Fibroblast of skin of left biceps (primary cell): ENCODE measurements around the gene FBN1.

Experiments
- DNase-seq, 2 experiments: peaks; one replicate each; pipeline ENCODE4 v3.0.0-alpha.2; 2013; ENCODE audit warnings: low read depth in 2 of 2

Gene FBN1

GRCh38 chr15:48652510-48653076 lies 7.1 kb upstream of the FBN1 start:
- DNase-seq = no peak

- no peak for DNase-seq
Measured at GRCh38 chr15:48650931-48651330, 5.4 kb upstream of the FBN1 start.

DNA sequence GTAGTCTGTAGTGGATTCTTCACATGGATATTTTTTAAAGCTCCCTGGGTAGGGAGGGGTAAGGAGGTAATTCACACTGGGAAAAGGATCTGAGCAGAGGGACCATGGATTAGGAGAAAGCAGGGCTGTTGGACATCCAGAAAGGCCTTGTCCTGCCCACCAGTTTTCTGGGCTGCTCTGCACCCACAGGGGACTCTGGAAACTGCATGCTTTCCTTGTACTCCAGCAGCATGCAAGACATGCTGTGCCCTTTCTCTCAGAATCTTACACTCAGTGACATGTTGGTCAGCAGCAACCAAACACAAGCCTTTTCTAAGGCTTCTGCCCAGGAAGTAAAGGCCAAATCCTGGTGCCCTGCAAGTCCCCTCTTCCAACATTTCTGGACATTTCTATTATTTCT lies 2.5 kb upstream of the FBN1 start:
- DNase-seq = no peak

DNA sequence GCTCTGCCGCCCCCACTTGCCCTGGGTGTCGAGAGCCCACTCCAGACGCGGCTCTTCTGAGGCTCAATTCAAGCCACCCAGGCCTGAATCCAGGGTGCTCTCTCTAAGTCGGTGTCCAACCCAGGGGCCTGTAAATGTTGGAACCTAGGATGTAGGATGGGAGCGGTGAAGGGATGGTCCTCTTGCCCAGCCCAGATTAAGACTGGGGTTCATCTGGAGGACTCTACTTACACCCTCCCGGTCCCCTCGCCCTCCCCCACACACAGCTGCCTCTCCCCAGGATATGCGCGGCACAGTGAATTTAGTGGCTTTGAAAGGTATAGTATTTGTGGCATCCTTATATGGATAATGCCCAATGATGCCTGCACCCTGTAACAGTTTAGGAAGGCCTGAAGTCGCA lies 822 bp upstream of the FBN1 start:
- DNase-seq = no peak

GRCh38 chr15:48644827-48645557 lies 517 bp downstream of the FBN1 start:
- DNase-seq = no peak

DNA sequence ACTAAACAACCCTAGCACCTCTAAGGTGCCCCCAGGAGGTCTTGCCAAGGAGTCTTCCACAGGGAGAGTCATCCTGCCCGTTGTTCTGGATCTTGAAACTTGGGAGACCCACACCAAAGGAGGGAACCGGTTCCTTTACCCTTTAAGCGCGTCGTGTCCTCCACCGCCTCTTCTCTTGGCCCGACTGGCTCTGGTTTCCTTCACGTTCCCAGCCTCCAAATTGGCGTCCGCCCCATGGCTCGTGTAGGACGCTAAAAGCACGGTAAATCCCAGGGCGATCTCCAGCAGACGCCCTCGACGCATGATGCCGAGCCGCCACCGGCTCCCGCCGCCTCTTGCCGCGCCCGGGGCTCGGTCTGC lies 1.1 kb downstream of the FBN1 start:
- DNase-seq = no peak

DNA sequence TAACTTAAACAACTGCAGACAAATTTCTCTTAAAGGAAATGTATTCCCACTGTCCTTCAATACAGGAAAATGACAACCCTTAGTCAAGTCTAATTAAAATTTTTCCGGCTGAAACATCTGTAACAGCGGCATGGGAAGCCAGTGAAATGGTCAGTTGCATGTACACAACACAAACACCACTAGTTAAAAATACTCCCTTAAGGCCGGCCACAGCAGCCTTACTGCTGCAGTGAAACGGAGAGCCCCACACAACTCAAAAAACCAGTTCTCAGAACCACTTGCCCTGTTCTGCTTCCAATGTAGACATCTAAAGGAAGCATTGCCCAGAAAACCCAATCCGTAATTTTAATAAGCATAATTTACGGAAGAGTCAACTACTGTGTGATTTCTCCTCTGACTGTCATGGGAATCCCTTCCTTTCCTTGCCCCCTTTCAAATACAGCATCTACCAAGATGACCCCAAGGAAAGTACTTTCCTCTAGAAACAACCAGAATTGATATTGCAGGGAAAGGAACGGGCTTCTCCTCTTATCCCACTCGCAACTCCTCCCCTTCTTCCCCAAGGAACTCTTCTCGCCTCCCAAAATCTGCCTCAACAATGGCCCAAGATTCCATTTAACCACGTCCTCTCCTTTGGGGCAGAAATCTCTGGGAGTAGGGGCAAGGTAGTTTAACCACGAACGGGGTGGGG lies 1.6 kb downstream of the FBN1 start:
- DNase-seq = no peak

DNA sequence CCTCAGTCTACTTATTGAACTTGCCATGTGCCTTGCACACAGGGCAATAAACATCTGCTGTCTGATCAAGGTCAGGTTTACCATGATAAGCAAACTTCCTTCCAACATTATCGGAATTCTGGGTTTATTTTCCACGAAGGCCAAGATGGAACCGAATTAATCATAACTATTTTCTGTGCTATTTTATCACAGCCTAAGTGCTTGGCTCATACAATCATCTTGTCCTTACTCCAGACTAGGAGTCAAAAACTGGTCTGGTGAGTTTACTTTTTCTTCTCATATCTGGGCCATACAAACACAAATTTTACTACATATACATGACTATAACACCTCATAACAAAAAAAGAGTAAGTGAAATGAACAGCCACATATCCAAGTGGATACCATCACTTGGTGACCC lies 2.3 kb downstream of the FBN1 start:
- DNase-seq = no peak

GRCh38 chr15:48642795-48643194 lies 2.7 kb downstream of the FBN1 start:
- DNase-seq = no peak

DNA sequence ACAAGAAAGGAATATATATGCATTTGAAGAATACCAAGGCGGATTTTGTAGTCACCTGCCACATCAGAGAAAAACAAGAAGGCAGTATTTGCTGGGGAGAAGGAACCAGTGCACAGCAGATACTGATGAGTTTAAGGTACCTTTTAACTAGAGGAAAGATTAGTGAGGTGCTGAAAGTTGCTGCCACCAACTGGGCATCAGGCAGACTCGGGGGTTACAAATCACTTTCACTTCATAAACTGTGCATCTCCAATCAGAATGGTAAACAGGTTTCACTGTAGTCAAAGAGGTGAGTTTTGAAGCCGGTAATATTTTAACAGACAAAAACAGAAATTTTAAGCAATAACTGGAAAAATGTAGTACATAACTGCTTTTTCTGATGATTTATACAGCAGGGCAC lies 4.1 kb downstream of the FBN1 start:
- DNase-seq = no peak

DNA sequence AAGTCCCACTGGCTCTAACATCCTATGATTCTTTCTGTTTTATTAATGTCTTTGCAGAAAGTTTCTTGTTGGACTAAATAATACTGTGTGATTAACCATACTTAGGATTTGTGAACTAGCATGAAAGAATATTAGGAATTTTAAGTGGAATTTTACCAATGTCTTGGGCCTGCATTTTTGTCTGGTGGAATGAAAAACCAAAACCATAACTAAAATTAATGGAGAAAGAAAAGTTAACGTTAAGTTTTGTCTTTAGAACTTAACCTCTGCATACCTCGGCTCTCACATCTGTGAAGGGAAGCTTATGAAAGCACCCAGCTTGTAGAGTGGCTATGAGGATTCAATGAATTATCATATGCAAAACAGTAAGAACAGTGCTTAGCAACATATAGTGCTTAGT lies 6.5 kb downstream of the FBN1 start:
- DNase-seq = no peak

- no peak for DNase-seq
Measured at GRCh38 chr15:48637639-48638038, 7.9 kb downstream of the FBN1 start.

GRCh38 chr15:48636511-48636910 lies 9.0 kb downstream of the FBN1 start:
- DNase-seq = no peak

DNA sequence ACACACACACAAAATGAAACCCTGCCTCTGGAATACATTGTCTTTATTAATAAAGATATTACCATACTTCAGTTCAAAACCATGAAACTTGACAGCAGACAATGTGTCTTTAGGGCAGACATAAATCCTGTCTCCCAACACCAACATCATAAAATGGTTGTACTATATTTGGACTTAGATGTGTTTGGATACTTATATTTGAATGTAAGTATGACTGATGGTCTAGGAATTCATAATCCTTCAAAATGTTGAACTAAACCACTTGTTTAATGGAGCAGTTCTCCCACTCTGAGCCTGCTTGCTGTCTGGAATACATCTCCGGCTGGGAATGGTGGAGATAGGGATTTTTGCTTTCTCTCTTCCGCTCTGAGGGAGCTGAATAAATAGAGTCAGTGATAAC lies 10.6 kb downstream of the FBN1 start:
- peak; percentile 63 to 73 for DNase-seq

DNA sequence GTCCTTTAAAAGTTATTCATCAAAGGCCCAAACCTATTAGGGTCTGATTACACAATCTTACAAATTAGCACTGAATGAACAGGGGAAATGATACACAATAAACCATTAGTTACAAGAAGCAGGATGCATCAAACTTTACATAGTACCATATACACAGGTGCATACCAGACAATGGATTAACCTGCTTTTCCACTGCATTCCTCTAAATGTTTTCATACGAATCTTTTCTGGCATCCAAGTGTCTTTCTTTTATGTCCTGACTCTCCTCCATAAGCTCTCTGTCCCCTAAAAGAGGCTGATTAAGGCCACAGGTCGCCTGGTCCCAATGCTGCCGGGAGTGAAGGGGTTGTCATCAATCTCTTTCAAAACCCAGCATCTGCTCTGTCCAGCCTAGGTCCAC lies 11.4 kb downstream of the FBN1 start:
- DNase-seq = no peak

- DNase-seq = no peak
Measured at GRCh38 chr15:48632651-48633050, 12.9 kb downstream of the FBN1 start.

DNA sequence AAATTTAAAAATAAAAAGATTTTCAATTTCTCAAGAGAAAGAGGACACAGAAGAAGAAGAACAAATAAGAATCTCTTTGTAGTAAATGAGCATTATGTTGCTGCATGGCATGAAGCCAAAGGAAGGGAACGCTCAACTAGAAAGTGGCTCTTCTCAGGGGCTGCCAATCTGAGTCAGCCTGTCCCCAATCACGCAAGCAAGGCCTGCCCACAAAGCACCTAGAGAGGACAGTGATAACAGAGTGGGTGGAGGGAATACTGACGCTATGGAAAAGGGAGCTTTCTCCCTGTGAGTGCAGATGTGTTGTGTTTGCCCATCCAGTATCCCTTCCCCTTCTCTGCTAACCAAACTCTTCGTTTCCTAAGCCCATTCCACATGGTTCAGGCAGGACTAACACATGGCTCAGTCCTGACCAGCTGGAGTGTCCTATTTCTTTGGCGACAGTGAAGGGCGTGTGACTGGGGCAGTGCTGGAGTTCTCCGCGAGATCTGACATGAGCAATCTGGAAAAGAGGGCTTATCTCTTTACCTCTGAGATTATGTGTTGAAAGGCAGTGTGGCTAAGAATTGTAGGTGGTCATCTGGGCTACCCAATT lies 14.2 kb downstream of the FBN1 start:
- no peak for DNase-seq

- no peak for DNase-seq
Measured at GRCh38 chr15:48630245-48630644, 15.3 kb downstream of the FBN1 start.

GRCh38 chr15:48628832-48629231 lies 16.7 kb downstream of the FBN1 start:
- no peak for DNase-seq

DNA sequence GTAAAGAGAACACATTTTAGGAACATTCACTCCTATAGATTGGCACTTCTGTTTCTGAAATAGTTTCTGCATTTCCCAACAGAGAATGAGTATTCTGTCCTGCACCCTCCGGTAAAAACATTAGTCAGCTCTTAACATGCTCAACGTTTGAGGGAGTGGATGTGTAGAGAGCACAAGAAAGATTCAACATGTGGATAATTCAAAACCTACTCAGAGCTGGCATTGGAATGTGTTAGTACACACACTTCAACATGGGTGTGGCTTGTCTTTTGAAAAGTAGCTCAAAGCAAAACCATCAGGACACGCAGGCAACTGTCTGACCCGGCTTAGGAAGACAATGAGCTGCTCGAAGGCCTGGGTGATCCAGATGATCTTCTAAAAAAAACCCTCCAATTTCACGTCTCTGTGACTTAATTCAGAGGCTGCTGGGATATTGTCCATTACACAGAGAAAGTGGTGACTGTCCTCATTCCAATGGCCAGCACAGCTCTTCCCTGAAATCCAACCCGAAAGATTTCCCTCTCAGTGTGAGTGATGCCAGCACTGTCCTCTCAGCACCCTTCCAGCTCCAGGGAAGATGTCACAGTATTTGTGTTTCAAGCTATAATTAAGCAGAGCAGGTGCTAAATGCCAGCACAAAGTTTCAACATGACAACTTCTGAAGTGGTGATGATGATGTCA lies 18.1 kb downstream of the FBN1 start:
- no peak for DNase-seq

GRCh38 chr15:48625126-48625525 lies 20.4 kb downstream of the FBN1 start:
- no peak for DNase-seq

GRCh38 chr15:48624700-48625099 lies 20.8 kb downstream of the FBN1 start:
- DNase-seq = no peak
